MCF 10A (cell line): ENCODE measurements around the gene NOTCH4. TPM values are rescaled to one million over a fixed set of nuclear protein-coding genes. Genes with fewer than 3 reads are reported as not detected.

Experiments used
- BruUV-seq: library from RNA; stranded (reverse); fragments of 400-500 nt; replicated peaks from 2 replicates; lab custom pipeline; 2021; lab: Mats Ljungman, UMichigan
- CTCF ChIA-PET: fragments of 300-600 bp; sonication (Branson Sonifier 250); formaldehyde crosslinking; extraction: SDS; loops from one replicate; lab custom pipeline; 2021; ENCODE audit warnings: antibody characterized with exemption, inconsistent platforms; lab: Yijun Ruan, JAX
- POLR2A ChIA-PET: fragments of 300-600, 350-650 bp; sonication (Branson Sonifier 250); formaldehyde crosslinking; extraction: SDS; loops from one replicate; lab custom pipeline; 2020; ENCODE audit warnings: antibody characterized with exemption, inconsistent platforms; lab: Yijun Ruan, JAX
- DNase-seq: peaks from one replicate; pipeline ENCODE4 v3.0.0-alpha.2; 2018; ENCODE audit not compliant: unreplicated experiment
- H3K27ac Mint-ChIP-seq: one replicate; pipeline ENCODE4 v1.8.0; 2022; ENCODE audit warnings: mild to moderate bottlenecking, low read depth, mixed read lengths; ENCODE audit not compliant: unreplicated experiment
- H3K27me3 Mint-ChIP-seq: one replicate; pipeline ENCODE4 v1.8.0; 2022; ENCODE audit warnings: mixed read lengths; ENCODE audit not compliant: insufficient read depth, unreplicated experiment
- H3K36me3 Mint-ChIP-seq: one replicate; pipeline ENCODE4 v1.8.0; 2022; ENCODE audit warnings: mild to moderate bottlenecking, moderate library complexity, mixed read lengths; ENCODE audit not compliant: insufficient read depth, unreplicated experiment
- H3K4me1 Mint-ChIP-seq: one replicate; pipeline ENCODE4 v1.8.0; 2022; ENCODE audit warnings: mixed read lengths; ENCODE audit not compliant: insufficient read depth, unreplicated experiment
- H3K4me3 Mint-ChIP-seq: one replicate; pipeline ENCODE4 v1.8.0; 2022; ENCODE audit warnings: mild to moderate bottlenecking, moderate library complexity, mixed read lengths; ENCODE audit not compliant: unreplicated experiment
- H3K9me3 Mint-ChIP-seq: one replicate; pipeline ENCODE4 v1.8.0; 2022; ENCODE audit warnings: mixed read lengths; ENCODE audit not compliant: unreplicated experiment
- intact Hi-C: fragments of 100-400 bp; cut with micrococcal nuclease; formaldehyde crosslinking; loops from 2 replicates; pipeline ENCODE4 v1.14.1; 2022
- total RNA-seq: library from RNA; stranded (reverse); gene quantifications from 2 replicates; pipeline ENCODE4 v1.2.3, GENCODE V29; 2022
- TF ChIP-seq, protein P1 (sequence below): fragments of 200-600 bp; IDR thresholded peaks from one replicate; pipeline ENCODE4 v1.8.0; 2022; ENCODE audit warnings: antibody characterized with exemption, mild to moderate bottlenecking; ENCODE audit not compliant: unreplicated experiment

The NOTCH4 gene
- total RNA-seq, 1 experiment from 2014 or later = not detected

DNA sequence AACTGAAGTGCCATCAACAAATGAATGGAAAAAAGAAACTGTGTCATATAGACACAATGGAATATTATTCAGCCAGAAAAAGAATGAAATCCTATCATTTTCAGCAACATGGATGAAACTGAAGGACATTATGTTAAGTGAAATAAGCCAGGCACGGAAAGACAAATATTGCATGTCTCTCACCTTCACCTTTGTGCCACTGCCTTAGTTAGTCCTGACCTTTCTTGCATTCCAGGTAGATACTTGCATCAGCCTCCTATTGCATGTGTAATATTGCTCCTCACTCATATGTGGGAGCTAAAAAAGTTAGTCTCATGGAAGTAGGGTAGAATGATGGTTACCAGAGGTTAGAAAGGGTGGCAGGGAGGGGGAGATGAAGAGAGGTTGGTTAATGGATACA, 14.9 kb downstream of the NOTCH4 start:
- Mint-ChIP-seq H3K36me3 (peaks cover 6% of the 10 kb centered on the region), H3K27ac (no peak overlapping the region), H3K4me3 (no peak overlapping the region), H3K9me3 (no peaks in the 10 kb centered on the region), H3K27me3 (peaks cover 14% of the 10 kb centered on the region), H3K4me1 (peaks cover 10% of the 10 kb centered on the region)
- ChIA-PET CTCF (no interaction called here), POLR2A (interaction anchor here (0.7 kb wide), 1 partner anchor 1114 kb away, joined by 3 read pairs; no protein-coding TSS in a partner anchor)
- TF ChIP-seq, protein P1, sequence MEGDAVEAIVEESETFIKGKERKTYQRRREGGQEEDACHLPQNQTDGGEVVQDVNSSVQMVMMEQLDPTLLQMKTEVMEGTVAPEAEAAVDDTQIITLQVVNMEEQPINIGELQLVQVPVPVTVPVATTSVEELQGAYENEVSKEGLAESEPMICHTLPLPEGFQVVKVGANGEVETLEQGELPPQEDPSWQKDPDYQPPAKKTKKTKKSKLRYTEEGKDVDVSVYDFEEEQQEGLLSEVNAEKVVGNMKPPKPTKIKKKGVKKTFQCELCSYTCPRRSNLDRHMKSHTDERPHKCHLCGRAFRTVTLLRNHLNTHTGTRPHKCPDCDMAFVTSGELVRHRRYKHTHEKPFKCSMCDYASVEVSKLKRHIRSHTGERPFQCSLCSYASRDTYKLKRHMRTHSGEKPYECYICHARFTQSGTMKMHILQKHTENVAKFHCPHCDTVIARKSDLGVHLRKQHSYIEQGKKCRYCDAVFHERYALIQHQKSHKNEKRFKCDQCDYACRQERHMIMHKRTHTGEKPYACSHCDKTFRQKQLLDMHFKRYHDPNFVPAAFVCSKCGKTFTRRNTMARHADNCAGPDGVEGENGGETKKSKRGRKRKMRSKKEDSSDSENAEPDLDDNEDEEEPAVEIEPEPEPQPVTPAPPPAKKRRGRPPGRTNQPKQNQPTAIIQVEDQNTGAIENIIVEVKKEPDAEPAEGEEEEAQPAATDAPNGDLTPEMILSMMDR = no peak
- intact Hi-C loops = no loop called here
- DNase-seq = no peak
- BruUV-seq = no TSS peak

DNA sequence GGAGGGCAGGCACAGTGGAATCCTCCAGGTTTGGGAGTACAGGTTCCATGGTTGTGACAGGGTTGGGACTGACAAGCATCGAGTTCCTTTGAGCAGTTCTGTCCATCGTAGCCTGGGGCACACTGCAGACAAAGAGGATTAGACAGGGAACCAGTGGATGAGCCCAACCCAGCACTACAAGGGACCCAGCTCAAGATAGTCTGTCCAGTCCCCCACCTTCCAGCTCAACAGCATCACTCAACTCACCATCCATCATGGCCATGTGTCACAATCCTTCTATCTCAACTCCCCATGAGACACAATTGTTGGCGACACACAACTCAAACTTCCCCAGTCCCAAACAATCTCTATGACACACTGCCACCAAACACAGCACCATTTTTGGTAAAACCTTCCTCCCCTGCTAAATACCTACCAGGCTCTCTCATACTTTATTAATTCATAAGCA, 19.6 kb downstream of the NOTCH4 start:
- CTCF ChIA-PET = interaction anchor here (1.1 kb wide), 1 partner anchor 21 kb away, joined by 3 read pairs; no protein-coding TSS in a partner anchor
- intact Hi-C loops = no loop called here
- TF ChIP-seq, protein P1 = no peak
- POLR2A ChIA-PET = interaction anchor here (0.6 kb wide), 1 partner anchor 8 kb away, joined by 3 read pairs; no protein-coding TSS in a partner anchor
- no peak overlapping the region for H3K27ac Mint-ChIP-seq
- no peaks in the 10 kb centered on the region for H3K9me3 Mint-ChIP-seq
- H3K4me1 Mint-ChIP-seq = no peaks in the 10 kb centered on the region
- H3K27me3 Mint-ChIP-seq = peaks cover 24% of the 10 kb centered on the region
- peaks cover 6% of the 10 kb centered on the region for H3K36me3 Mint-ChIP-seq
- H3K4me3 Mint-ChIP-seq = no peak overlapping the region
- no TSS peak for BruUV-seq
- no peak for DNase-seq

DNA sequence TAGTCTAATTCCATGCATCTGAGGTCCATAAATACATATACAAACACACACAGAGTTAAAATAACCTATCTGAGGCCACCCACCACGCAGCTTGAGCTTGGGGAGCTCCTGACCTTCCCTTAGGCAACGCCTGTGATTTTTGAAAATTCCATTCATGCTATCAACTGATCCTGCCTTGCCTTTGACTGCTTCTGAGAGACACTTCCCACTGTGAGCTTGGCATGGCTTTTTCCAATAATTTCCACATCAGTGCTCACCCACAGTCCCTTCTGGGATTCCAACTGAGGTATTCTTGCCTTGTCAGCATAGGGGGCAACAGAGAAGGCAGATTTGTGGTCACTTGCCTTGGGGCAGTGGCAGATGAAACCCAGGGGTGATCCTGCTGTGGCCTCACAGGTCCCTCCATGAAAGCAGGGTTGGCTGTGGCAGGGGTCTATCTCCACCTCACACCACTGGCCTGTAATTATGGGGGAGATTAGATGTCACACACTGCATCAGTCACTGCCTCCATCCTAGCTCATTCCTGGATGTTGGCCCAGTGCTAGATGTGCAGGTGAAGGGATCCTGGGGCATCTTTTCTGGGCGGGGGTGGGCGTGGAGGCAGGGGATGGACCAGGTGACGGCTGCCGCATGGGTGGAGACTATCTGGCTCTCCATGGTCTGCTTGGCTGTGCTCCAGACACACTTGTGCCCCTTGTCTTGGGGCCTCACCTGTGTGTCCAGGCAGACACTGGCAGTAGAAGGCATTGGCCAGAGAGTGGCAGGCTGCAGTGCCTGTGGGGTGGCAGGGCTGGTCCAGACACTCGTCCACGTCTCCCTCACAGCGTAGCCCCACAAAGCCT, 20.2 kb downstream of the NOTCH4 start:
- BruUV-seq = no TSS peak
- Mint-ChIP-seq H3K9me3 (no peaks in the 10 kb centered on the region), H3K36me3 (peaks cover 6% of the 10 kb centered on the region), H3K27me3 (peaks cover 24% of the 10 kb centered on the region), H3K27ac (no peak overlapping the region), H3K4me3 (no peak overlapping the region), H3K4me1 (no peaks in the 10 kb centered on the region)
- POLR2A ChIA-PET = interaction anchor here (1.0 kb wide), 1 partner anchor 14 kb away, joined by 3 read pairs; the partner anchor contains the start of gene PBX2
- TF ChIP-seq, protein P1 = no peak
- CTCF ChIA-PET = no interaction called here
- DNase-seq = no peak
- intact Hi-C loops = no loop called here

DNA sequence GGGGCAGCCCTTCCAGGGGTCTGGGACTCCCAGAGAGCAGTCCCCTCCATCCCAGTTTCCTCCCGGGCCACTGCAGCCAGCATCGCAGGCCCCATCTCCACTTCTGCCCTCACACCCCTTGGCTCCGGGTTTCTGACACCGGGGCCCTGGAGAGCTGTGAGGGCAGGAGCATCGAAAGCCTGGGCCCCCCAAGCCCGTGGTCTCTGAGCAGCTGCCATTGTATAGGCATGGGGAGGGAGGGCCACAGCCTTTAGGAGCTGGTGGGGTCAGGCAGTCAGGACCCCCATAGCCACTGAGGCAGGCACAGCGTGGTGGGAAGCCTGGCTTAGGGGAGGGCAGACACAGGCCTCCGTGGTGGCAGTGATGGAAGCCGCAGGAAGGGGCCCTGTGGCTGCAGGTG, 21.7 kb downstream of the NOTCH4 start:
- no TSS peak for BruUV-seq
- CTCF ChIA-PET = no interaction called here
- no peak overlapping the region for H3K27ac Mint-ChIP-seq
- peaks cover 6% of the 10 kb centered on the region for H3K36me3 Mint-ChIP-seq
- POLR2A ChIA-PET = interaction anchor here (1.0 kb wide), 1 partner anchor 12 kb away, joined by 3 read pairs; the partner anchor contains the start of gene PBX2
- H3K9me3 Mint-ChIP-seq = no peaks in the 10 kb centered on the region
- H3K4me3 Mint-ChIP-seq = no peak overlapping the region
- DNase-seq = no peak
- peaks cover 24% of the 10 kb centered on the region for H3K27me3 Mint-ChIP-seq
- intact Hi-C loops = no loop called here
- H3K4me1 Mint-ChIP-seq = no peaks in the 10 kb centered on the region
- TF ChIP-seq, protein P1 = no peak
